ENCODE results near the gene IL6ST.

Gene IL6ST

DNA sequence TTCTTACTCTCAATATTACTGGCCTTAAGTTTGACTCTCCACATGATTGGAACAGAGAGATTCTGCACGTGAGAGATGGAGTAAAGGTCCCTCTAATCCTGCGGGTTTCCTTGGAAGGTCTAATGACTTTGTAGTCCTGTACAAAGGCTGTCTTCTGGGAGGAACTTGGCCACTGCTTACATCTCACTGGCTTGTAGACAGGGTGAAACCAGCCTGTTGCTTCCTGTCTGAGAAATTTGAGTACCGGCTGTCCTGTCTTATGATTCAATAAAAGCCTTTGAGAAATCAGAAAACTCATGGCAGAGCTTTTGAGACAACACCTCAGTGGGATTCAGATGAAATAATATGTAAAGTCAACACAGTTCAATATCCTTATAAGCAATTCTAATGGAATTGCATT is 100.6 kb downstream of the IL6ST start:
- no peak for DNase-seq

DNA sequence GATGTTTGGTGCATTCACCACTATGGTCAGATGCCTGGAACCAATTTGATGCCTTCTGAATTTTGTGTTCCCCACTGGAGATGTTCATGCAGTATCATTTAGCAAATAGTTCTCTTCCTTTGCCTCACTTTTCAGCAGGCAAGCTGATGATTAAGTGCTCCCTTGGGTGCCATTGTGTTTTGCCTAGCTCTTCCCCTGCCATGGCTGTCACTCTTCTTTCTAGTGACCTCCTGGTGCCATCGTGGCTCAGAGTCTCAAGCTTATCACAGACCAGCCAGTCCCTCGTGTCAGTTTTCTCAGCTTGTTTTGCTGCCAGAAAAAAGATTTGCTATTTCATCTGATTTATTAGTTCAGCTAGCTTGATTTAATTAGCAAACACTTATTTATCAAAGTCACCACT is 102.3 kb downstream of the IL6ST start:
- DNase-seq, result no peak

DNA sequence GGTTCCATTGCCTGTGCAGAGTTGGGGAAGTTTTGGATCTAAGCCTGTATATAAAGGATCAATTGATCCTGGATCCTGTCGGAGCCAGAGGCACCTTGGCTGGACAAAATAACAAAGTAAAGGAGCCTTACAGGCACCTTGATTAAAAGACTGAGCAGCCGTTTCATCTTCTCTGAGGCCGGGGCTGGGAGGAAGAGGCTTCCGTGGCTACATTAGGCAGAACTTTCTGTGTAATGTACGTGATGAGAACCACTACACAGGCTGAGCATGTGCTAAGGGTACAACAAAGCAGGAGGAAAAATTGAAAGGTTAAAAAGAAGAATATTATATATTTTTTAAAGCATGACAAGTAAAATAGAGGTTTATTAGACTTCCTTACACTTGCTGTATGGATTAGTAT is 106.6 kb downstream of the IL6ST start:
- no peak for DNase-seq

DNA sequence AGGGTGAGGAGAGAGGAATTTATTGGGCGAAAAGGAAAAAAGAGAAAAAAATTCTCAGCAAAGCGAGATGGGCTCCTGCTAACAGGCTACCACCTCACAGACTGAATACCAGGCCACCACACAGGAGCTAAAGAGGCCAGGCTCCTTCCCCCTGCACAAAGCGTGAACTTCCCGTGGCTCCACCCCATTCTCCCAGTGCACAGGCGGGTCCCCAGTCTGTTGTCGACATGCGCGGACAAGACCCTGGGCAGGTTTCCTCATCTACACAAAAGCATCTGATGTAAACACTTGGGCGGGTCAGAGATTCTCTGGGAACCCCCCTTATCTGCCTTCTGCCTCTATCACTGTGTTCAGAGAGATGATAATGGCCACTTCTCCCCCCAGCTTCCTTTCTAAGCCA is 109.4 kb downstream of the IL6ST start:
- DNase-seq, result no peak
